Measurements from ENCODE around the gene SPTLC2. TPM values are rescaled to one million over a fixed set of nuclear protein-coding genes. Genes with fewer than 3 reads are reported as not detected.

Gene SPTLC2
- total RNA-seq, 1 experiment from 2014 or later: 15.8 TPM

- ChIA-PET CTCF (interaction anchor here (0.7 to 1.2 kb wide), 2 partner anchors 11 to 84 kb away, joined by 3 read pairs; no protein-coding TSS in a partner anchor), POLR2A (no interaction called here)
- Mint-ChIP-seq H3K36me3 (ENCODE audit: insufficient read depth, unreplicated experiment) (peaks cover 18% of the 10 kb centered on the region), H3K9me3 (ENCODE audit: unreplicated experiment) (no peaks in the 10 kb centered on the region), H3K27me3 (ENCODE audit: insufficient read depth, unreplicated experiment) (no peaks in the 10 kb centered on the region), H3K4me1 (ENCODE audit: insufficient read depth, unreplicated experiment) (peaks cover 7% of the 10 kb centered on the region), H3K4me3 (ENCODE audit: unreplicated experiment) (no peak overlapping the region), H3K27ac (ENCODE audit: low read depth, unreplicated experiment) (no peak overlapping the region)
- intact Hi-C loops (cut with micrococcal nuclease): no loop called here
- TF ChIP-seq, protein P1, sequence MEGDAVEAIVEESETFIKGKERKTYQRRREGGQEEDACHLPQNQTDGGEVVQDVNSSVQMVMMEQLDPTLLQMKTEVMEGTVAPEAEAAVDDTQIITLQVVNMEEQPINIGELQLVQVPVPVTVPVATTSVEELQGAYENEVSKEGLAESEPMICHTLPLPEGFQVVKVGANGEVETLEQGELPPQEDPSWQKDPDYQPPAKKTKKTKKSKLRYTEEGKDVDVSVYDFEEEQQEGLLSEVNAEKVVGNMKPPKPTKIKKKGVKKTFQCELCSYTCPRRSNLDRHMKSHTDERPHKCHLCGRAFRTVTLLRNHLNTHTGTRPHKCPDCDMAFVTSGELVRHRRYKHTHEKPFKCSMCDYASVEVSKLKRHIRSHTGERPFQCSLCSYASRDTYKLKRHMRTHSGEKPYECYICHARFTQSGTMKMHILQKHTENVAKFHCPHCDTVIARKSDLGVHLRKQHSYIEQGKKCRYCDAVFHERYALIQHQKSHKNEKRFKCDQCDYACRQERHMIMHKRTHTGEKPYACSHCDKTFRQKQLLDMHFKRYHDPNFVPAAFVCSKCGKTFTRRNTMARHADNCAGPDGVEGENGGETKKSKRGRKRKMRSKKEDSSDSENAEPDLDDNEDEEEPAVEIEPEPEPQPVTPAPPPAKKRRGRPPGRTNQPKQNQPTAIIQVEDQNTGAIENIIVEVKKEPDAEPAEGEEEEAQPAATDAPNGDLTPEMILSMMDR (IDR thresholded peaks at IDR 0.05; ENCODE audit: unreplicated experiment): no peak
- no peak for DNase-seq (ENCODE audit: unreplicated experiment)
- BruUV-seq (replicated peaks): no TSS peak
These were observed 53.8 kb downstream of the SPTLC2 start for GRCh38 chr14:77562681-77563080.

DNA sequence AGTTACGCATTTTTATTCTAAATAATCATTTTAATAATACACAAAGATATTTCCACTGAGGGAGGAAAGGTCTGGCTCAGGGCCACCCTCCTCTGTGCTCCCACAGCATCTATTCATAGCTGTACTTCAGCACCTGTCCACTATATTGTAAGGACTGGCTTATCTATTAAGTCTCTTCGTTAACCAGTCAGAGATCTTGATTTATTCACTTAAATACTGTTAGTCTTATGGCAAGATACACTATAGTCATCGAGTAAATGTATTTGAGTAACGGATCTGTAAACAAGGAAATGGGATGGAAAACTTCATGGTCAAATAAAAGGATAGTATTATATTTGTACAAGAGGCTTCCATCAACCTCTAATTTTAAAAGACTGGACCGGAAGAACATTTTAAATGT is 54.6 kb downstream of the SPTLC2 start:
- H3K36me3 Mint-ChIP-seq (ENCODE audit: insufficient read depth, unreplicated experiment): peaks cover 15% of the 10 kb centered on the region
- intact Hi-C loops (cut with micrococcal nuclease): no loop called here
- no peaks in the 10 kb centered on the region for H3K9me3 Mint-ChIP-seq (ENCODE audit: unreplicated experiment)
- H3K4me1 Mint-ChIP-seq (ENCODE audit: insufficient read depth, unreplicated experiment): peaks cover 7% of the 10 kb centered on the region
- BruUV-seq (replicated peaks): no TSS peak
- ChIA-PET CTCF (interaction anchor here (1.2 kb wide), 1 partner anchor 10 kb away, joined by 3 read pairs; no protein-coding TSS in a partner anchor), POLR2A (no interaction called here)
- H3K4me3 Mint-ChIP-seq (ENCODE audit: unreplicated experiment): no peak overlapping the region
- H3K27me3 Mint-ChIP-seq (ENCODE audit: insufficient read depth, unreplicated experiment): no peaks in the 10 kb centered on the region
- DNase-seq (ENCODE audit: unreplicated experiment): no peak
- TF ChIP-seq, protein P1 (IDR thresholded peaks at IDR 0.05; ENCODE audit: unreplicated experiment): no peak
- no peak overlapping the region for H3K27ac Mint-ChIP-seq (ENCODE audit: low read depth, unreplicated experiment)

GRCh38 chr14:77559381-77559780 is 57.1 kb downstream of the SPTLC2 start:
- no TSS peak for BruUV-seq (replicated peaks)
- intact Hi-C loops (cut with micrococcal nuclease): no loop called here
- ChIA-PET CTCF (interaction anchor here (1.0 kb wide), 1 partner anchor 100 kb away, joined by 3 read pairs; no protein-coding TSS in a partner anchor), POLR2A (no interaction called here)
- Mint-ChIP-seq H3K4me3 (ENCODE audit: unreplicated experiment) (no peak overlapping the region), H3K9me3 (ENCODE audit: unreplicated experiment) (no peaks in the 10 kb centered on the region), H3K27me3 (ENCODE audit: insufficient read depth, unreplicated experiment) (no peaks in the 10 kb centered on the region), H3K36me3 (ENCODE audit: insufficient read depth, unreplicated experiment) (peaks cover 37% of the 10 kb centered on the region), H3K4me1 (ENCODE audit: insufficient read depth, unreplicated experiment) (no peaks in the 10 kb centered on the region), H3K27ac (ENCODE audit: low read depth, unreplicated experiment) (no peak overlapping the region)
- TF ChIP-seq, protein P1 (IDR thresholded peaks at IDR 0.05; ENCODE audit: unreplicated experiment): no peak
- DNase-seq (ENCODE audit: unreplicated experiment): no peak

- intact Hi-C loops (cut with micrococcal nuclease): no loop called here
These were observed 59.0 kb downstream of the SPTLC2 start for GRCh38 chr14:77557391-77557790.

More at GRCh38 chr14:77557391-77557790, 59.0 kb downstream of the SPTLC2 start:
- ChIA-PET CTCF (interaction anchor here (0.5 to 1.2 kb wide), 2 partner anchors 19 to 98 kb away, joined by 3 read pairs; no protein-coding TSS in a partner anchor), POLR2A (no interaction called here)
- H3K27me3 Mint-ChIP-seq (ENCODE audit: insufficient read depth, unreplicated experiment): no peaks in the 10 kb centered on the region
- H3K36me3 Mint-ChIP-seq (ENCODE audit: insufficient read depth, unreplicated experiment): peaks cover 32% of the 10 kb centered on the region
- H3K4me3 Mint-ChIP-seq (ENCODE audit: unreplicated experiment): no peak overlapping the region
- TF ChIP-seq, protein P1 (IDR thresholded peaks at IDR 0.05; ENCODE audit: unreplicated experiment): no peak
- H3K9me3 Mint-ChIP-seq (ENCODE audit: unreplicated experiment): no peaks in the 10 kb centered on the region
- no TSS peak for BruUV-seq (replicated peaks)
- no peaks in the 10 kb centered on the region for H3K4me1 Mint-ChIP-seq (ENCODE audit: insufficient read depth, unreplicated experiment)
- no peak for DNase-seq (ENCODE audit: unreplicated experiment)
- H3K27ac Mint-ChIP-seq (ENCODE audit: low read depth, unreplicated experiment): no peak overlapping the region

Measured in MCF 10A (cell line).